Common myeloid progenitor, CD34-positive (primary cell): ENCODE measurements around the gene ATF1.

Experiments
- CTCF ChIA-PET: fragments of 350-600 bp; sonication (Branson Sonifier 250); formaldehyde crosslinking; loops from one replicate; lab custom pipeline; 2021; ENCODE audit warnings: antibody characterized with exemption; lab: Charles Lee
- POLR2A ChIA-PET: fragments of 350-600 bp; sonication (Branson Sonifier 250); formaldehyde crosslinking; loops from one replicate; lab custom pipeline; 2021; ENCODE audit warnings: antibody characterized with exemption; lab: Charles Lee
- DNase-seq, 3 donors: peaks; one replicate each; pipeline versions ENCODE4 v3.0.0 to v3.0.0-alpha.2; 2013
- H3K27ac ChIP-seq, 2 experiments: 1 replicate in 1 of 2; 2 replicates in 1 of 2; pipeline ENCODE4 v1.7.0; 2013; ENCODE audit warnings: inconsistent platforms in 2 of 2, low read length in 2 of 2, mild to moderate bottlenecking in 2 of 2, low read depth in 1 of 2, moderate library complexity in 1 of 2; ENCODE audit not compliant: severe bottlenecking in 2 of 2, insufficient read depth in 1 of 2, poor library complexity in 1 of 2
- H3K27me3 ChIP-seq, 5 experiments: replicated peaks in 2 of 5; 1 replicate in 3 of 5; 2 replicates in 2 of 5; pipeline versions ENCODE4 v1.6.1 to v1.7.0; 2013; ENCODE audit warnings: low read length in 4 of 5, mild to moderate bottlenecking in 2 of 5, moderate library complexity in 2 of 5, inconsistent platforms in 1 of 5; ENCODE audit not compliant: insufficient read depth in 5 of 5, control insufficient read depth in 4 of 5
- H3K36me3 ChIP-seq, 4 experiments: 1 replicate in 2 of 4; 2 replicates in 2 of 4; pipeline versions ENCODE4 v1.6.1 to v1.7.0; 2013; ENCODE audit warnings: low read length in 3 of 4, control low read depth in 1 of 4, mild to moderate bottlenecking in 1 of 4; ENCODE audit not compliant: control insufficient read depth in 4 of 4, insufficient read depth in 4 of 4
- H3K4me1 ChIP-seq, 4 experiments: 1 replicate in 3 of 4; 2 replicates in 1 of 4; pipeline versions ENCODE4 v1.6.1 to v1.7.1; 2013; ENCODE audit warnings: low read length in 3 of 4, mild to moderate bottlenecking in 3 of 4, control low read depth in 1 of 4, inconsistent platforms in 1 of 4, moderate library complexity in 1 of 4; ENCODE audit not compliant: control insufficient read depth in 4 of 4, insufficient read depth in 4 of 4; ENCODE audit errors: control extremely low read depth in 1 of 4
- H3K4me3 ChIP-seq, 7 experiments: 1 replicate in 4 of 7; 2 replicates in 3 of 7; pipeline versions ENCODE4 v1.5.1 to v1.7.0; 2013; ENCODE audit warnings: mild to moderate bottlenecking in 7 of 7, low read length in 6 of 7, moderate library complexity in 6 of 7, inconsistent platforms in 2 of 7, low read depth in 2 of 7, control low read depth in 1 of 7; ENCODE audit not compliant: insufficient read depth in 4 of 7, control insufficient read depth in 1 of 7; ENCODE audit errors: extremely low read depth in 1 of 7
- H3K9me3 ChIP-seq, 5 experiments: 1 replicate in 4 of 5; 2 replicates in 1 of 5; pipeline versions ENCODE4 v1.6.1 to v1.7.1; 2013; ENCODE audit warnings: low read length in 4 of 5, mild to moderate bottlenecking in 2 of 5, inconsistent platforms in 1 of 5, low read depth in 1 of 5, moderate library complexity in 1 of 5; ENCODE audit not compliant: control insufficient read depth in 4 of 5, insufficient read depth in 2 of 5; ENCODE audit errors: control extremely low read depth in 1 of 5
- whole genome bisulfite sequencing: methylation state at CpG from one replicate; pipeline ENCODE4 v1.1.5; 2013; ENCODE audit not compliant: insufficient coverage; 5-methylcytosine and 5-hydroxymethylcytosine counted together

The ATF1 gene

GRCh38 chr12:50749459-50749882, 14.4 kb upstream of the ATF1 start:
- no peaks in the 10 kb centered on the region for H3K4me1 ChIP-seq
- DNase-seq = no peak
- peaks cover 19 to 56% (median 39%) of the 10 kb centered on the region in 4 experiments for H3K36me3 ChIP-seq
- WGBS = 100% methylated on average over 2 of the region's 2 CpGs
- POLR2A ChIA-PET = no interaction called here
- H3K9me3 ChIP-seq = no peaks in the 10 kb centered on the region
- CTCF ChIA-PET = no interaction called here
- H3K27me3 ChIP-seq = no peaks in the 10 kb centered on the region
- no peak overlapping the region for H3K4me3 ChIP-seq
- H3K27ac ChIP-seq = no peak overlapping the region

DNA sequence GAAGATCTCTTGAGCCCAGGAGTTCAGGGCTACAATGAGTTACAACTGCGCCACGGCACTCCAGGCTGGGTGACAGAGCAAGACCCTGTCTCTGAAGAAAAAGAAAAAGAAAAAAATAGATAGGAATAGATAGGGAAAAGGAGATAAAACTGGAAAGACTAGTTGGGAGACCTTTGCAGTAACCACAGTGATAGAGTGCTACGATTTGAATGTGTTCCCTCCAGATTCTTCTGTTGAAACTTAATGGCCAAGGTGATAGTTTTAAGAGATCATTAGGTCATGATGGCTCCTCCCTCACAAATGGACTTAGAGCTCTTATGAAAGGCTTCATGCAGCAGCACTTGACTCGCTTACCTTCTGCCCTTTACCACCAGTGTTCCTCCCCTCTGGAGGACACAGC, 13.5 kb upstream of the ATF1 start:
- Histone ChIP-seq H3K4me3 (no peak overlapping the region), H3K9me3 (no peaks in the 10 kb centered on the region), H3K36me3 (peaks cover 19 to 47% (median 32%) of the 10 kb centered on the region in 4 experiments), H3K27me3 (no peaks in the 10 kb centered on the region), H3K27ac (no peak overlapping the region), H3K4me1 (no peaks in the 10 kb centered on the region)
- ChIA-PET POLR2A (no interaction called here), CTCF (no interaction called here)
- no peak for DNase-seq
- WGBS = 100% methylated on average over 4 of the region's 4 CpGs

- ChIA-PET POLR2A (no interaction called here), CTCF (no interaction called here)
- Histone ChIP-seq H3K27me3 (no peaks in the 10 kb centered on the region), H3K4me1 (peaks cover 0 to 3% (median 0%) of the 10 kb centered on the region in 4 experiments), H3K36me3 (peaks cover 16 to 32% (median 25%) of the 10 kb centered on the region in 4 experiments), H3K4me3 (no peak overlapping the region), H3K27ac (no peak overlapping the region), H3K9me3 (no peaks in the 10 kb centered on the region)
- 100% methylated on average over 6 of the region's 6 CpGs for WGBS
- no peak for DNase-seq
These were observed 11.8 kb upstream of the ATF1 start for GRCh38 chr12:50751948-50752721.

DNA sequence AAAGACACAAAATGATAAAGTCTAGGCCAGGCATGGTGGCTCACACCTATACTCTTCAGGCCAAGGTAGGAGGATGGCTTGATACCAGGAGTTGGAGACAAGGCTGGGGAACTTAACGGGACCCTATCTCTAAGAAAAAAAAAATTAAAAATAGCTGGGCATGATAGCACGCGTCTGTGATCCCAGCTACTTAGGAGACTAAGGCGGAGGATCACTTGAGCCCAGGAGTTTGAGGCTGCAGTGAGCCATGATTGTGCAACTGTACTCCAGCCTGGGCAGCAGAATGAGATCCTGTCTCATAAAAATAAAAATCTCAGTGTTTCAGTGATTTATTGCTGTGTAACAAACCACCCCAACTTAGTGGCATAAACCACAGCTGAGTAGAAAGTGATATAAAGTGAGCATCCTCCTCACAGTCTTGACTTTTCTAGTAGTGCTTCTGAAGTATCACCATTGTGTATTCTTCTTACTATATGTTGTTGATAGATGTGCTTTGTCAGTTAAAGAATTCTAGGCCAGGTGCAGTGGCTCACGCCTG, 10.6 kb upstream of the ATF1 start:
- H3K9me3 ChIP-seq = no peaks in the 10 kb centered on the region
- POLR2A ChIA-PET = no interaction called here
- no peak for DNase-seq
- H3K36me3 ChIP-seq = peaks cover 6 to 21% (median 15%) of the 10 kb centered on the region in 4 experiments
- CTCF ChIA-PET = no interaction called here
- H3K4me1 ChIP-seq = peaks cover 0 to 3% (median 0%) of the 10 kb centered on the region in 4 experiments
- WGBS = 93% methylated on average over 4 of the region's 5 CpGs
- H3K27me3 ChIP-seq = no peaks in the 10 kb centered on the region
- no peak overlapping the region for H3K4me3 ChIP-seq
- no peak overlapping the region for H3K27ac ChIP-seq

DNA sequence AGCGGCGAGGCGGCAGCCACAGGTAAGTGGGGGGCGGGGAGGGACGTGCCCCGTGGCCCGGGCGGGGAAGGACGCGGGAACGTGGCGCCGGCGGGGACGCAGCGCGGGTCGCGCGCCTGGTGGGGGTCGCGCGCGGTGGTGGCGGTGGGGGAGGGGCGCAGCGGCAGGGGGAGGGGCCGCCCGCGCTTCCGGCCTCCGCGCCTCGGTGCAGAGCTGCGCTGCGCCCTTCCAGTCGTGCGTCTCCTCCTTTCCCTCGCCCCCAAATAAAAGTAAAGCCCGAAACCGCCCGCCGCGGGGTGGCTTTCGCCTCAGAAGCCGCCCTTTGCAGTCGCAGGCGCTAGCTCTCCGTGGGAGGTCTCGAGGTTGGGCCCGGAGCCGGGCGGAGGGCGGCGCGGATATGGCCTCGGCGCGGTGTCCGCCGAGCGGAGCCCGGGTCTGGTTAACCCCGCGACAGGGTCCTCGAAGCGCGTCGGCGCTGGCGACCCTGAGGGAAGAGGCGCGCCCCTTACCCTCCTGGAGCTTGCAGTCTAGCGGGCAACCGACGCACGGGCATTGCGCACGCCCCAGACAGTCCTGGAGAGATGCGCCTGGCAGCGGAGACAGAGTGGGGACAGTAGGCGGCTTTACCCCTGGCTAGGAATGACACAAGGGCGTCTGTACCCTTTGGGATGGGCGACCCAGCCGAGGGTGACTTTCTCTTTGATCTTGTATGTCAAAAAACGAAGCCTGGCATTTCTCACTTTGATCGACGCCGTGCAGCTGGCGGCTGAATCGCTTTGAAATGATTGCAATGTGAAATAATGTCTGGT, 589 bp downstream of the ATF1 start:
- peak; percentile 49 to 69 (median 54) for DNase-seq
- 0% methylated on average over 47 of the region's 91 CpGs for WGBS
- ChIA-PET POLR2A (interaction anchor here (0.6 to 1.8 kb wide), 2 partner anchors 9 to 256 kb away, joined by 3 to 4 read pairs; no protein-coding TSS in a partner anchor), CTCF (interaction anchor here (0.6 to 3.9 kb wide), 18 partner anchors 10 to 587 kb away, joined by 3 to 46 read pairs (median 3); partner anchors contain the start of gene SLC11A2)
- Histone ChIP-seq H3K4me3 (peak overlapping the region; percentile 68 to 97 (median 94)), H3K36me3 (no peaks in the 10 kb centered on the region), H3K27me3 (no peaks in the 10 kb centered on the region), H3K27ac (peak overlapping the region in 1 of 2 experiments; percentile 94), H3K4me1 (peaks cover 2 to 45% (median 34%) of the 10 kb centered on the region in 4 experiments), H3K9me3 (no peaks in the 10 kb centered on the region)

DNA sequence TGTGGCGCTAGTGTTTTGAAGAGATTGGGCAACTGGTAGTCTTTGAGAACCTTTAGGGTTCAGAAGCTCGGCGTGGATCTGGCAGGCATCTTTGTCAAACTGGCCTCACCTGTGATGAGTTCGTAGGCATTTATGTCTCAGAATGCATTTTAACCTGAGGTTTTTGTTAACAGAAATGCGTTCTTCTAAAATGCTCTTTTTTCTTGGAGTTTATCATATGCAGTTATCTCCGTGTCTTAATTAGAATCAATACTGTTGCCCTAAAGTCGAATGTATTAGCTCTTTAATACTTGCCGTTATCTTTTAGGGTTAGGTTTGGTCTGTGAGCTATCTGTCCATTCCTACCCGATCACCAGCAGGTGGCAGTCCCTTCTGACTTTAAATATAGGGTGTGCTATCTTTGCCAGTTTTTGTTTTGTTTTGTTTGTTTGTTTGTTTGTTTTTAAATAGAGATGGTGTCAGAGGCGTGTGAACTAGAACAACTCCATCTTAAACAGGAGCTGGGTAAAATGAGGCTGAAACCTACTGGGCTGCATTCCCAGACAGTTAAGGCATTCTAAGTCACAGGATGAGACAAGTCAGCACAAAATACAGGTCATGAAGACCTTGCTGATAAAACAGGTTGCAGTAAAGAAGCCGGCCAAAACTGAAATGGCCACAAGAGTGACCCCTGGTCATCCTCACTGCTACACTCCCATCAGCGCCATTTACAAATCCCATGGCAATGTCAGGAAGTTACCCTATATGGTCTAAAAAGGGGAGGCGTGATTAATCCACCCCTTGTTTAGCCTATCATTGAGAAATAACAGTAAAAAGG, 1.4 kb downstream of the ATF1 start:
- Histone ChIP-seq H3K27ac (peak overlapping the region in 1 of 2 experiments; percentile 94), H3K27me3 (no peaks in the 10 kb centered on the region), H3K9me3 (no peaks in the 10 kb centered on the region), H3K36me3 (peaks cover 0 to 3% (median 2%) of the 10 kb centered on the region in 4 experiments), H3K4me3 (peak overlapping the region; percentile 68 to 97 (median 94)), H3K4me1 (peaks cover 2 to 44% (median 34%) of the 10 kb centered on the region in 4 experiments)
- POLR2A ChIA-PET = interaction anchor here (0.6 to 1.8 kb wide), 2 partner anchors 10 to 255 kb away, joined by 3 to 4 read pairs; no protein-coding TSS in a partner anchor
- DNase-seq = peak; percentile 73 to 79 (median 78)
- CTCF ChIA-PET = interaction anchor here (0.6 to 3.9 kb wide), 18 partner anchors 9 to 586 kb away, joined by 3 to 46 read pairs (median 3); partner anchors contain the start of gene SLC11A2
- 25% methylated on average over 8 of the region's 13 CpGs for WGBS
